HepG2 (cell line): ENCODE data around the gene CEP104. TPM values are rescaled to one million over a fixed set of nuclear protein-coding genes. Genes with fewer than 3 reads are reported as not detected.

Experiments
- BRD4 ChIP-seq: sonication (generic); formaldehyde crosslinking; IDR thresholded peaks from 2 replicates; pipeline ENCODE4 v1.4.0; 2020; ENCODE audit warnings: missing genetic modification reagents
- CCDC6 ChIP-seq: sonication (generic); formaldehyde crosslinking; IDR thresholded peaks from 2 replicates; pipeline ENCODE4 v1.8.1; 2022; ENCODE audit warnings: mild to moderate bottlenecking, missing genetic modification reagents, moderate library complexity
- E2F5 ChIP-seq: sonication (generic); formaldehyde crosslinking; conservative IDR thresholded peaks from 2 replicates; pipeline ENCODE4 v1.4.0; 2020; ENCODE audit warnings: missing genetic modification reagents
- GATAD1 ChIP-seq: IDR thresholded peaks from 2 replicates; pipeline ENCODE4 v1.6.1; 2016; ENCODE audit warnings: missing genetic modification reagents, missing compliant biosample characterization
- MLXIP ChIP-seq: sonication (generic); formaldehyde crosslinking; IDR thresholded peaks from 2 replicates; pipeline ENCODE4 v1.9.0; 2021; ENCODE audit warnings: missing genetic modification reagents, borderline replicate concordance
- MTA3 ChIP-seq: sonication (generic); formaldehyde crosslinking; IDR thresholded peaks from 2 replicates; pipeline ENCODE4 v1.4.0; 2020; ENCODE audit warnings: missing genetic modification reagents
- NAIF1 ChIP-seq: sonication (generic); formaldehyde crosslinking; IDR thresholded peaks from 2 replicates; pipeline ENCODE4 v1.5.0; 2020; ENCODE audit warnings: mild to moderate bottlenecking, missing genetic modification reagents, borderline replicate concordance
- PPARG ChIP-seq: conservative IDR thresholded peaks from 2 replicates; pipeline ENCODE4 v1.6.1; 2016; ENCODE audit warnings: missing biosample characterization, missing genetic modification reagents
- ZEB1 ChIP-seq: IDR thresholded peaks from 2 replicates; pipeline ENCODE4 v1.6.1; 2012; ENCODE audit warnings: mild to moderate bottlenecking, low read depth, inconsistent platforms; ENCODE audit not compliant: insufficient replicate concordance
- ZNF12 ChIP-seq: sonication (generic); formaldehyde crosslinking; IDR thresholded peaks from 2 replicates; pipeline ENCODE4 v1.5.0; 2020; ENCODE audit warnings: missing genetic modification reagents
- ZNF543 ChIP-seq: sonication (generic); formaldehyde crosslinking; IDR thresholded peaks from 2 replicates; pipeline ENCODE4 v1.4.0; 2020; ENCODE audit warnings: mild to moderate bottlenecking, missing genetic modification reagents
- ZNF850 ChIP-seq: sonication (generic); formaldehyde crosslinking; conservative IDR thresholded peaks from 2 replicates; pipeline ENCODE4 v1.9.0; 2021; ENCODE audit warnings: mild to moderate bottlenecking, missing genetic modification reagents
- ZUFSP ChIP-seq: sonication (generic); formaldehyde crosslinking; IDR thresholded peaks from 2 replicates; pipeline ENCODE4 v1.9.0; 2021; ENCODE audit warnings: missing genetic modification reagents, mild to moderate bottlenecking, borderline replicate concordance
- polyA plus RNA-seq, 8 experiments: library from polyadenylated mRNA; depleted of rRNA in 3 of 8; stranded (reverse) in 7 of 8; unstranded in 1 of 8; fragments of >200 nt; fragmentation: Illumina TruSeq in 4 of 8; extraction: Trizol in 4 of 8; gene quantifications; 2 replicates each; pipeline versions ENCODE4 v1.2.1 to v1.2.3, GENCODE V29; 2011 to 2016; ENCODE audit warnings: low read depth in 4 of 8, missing spikeins in 1 of 8, mixed read lengths in 1 of 8; ENCODE audit not compliant: insufficient read depth in 1 of 8
- total RNA-seq, 5 experiments: library from RNA; depleted of rRNA; stranded (reverse); fragments of >200 nt; fragmentation: Illumina TruSeq; extraction: Trizol; gene quantifications; 2 replicates each; pipeline ENCODE4 v1.2.3, GENCODE V29; 2016; ENCODE audit warnings: low read depth in 1 of 5
- TF ChIP-seq, protein P1 (sequence below): sonication (generic); formaldehyde crosslinking; IDR thresholded peaks from 2 replicates; pipeline ENCODE4 v1.5.0; 2020; ENCODE audit warnings: mild to moderate bottlenecking, missing genetic modification reagents, borderline replicate concordance
- TF ChIP-seq, protein P2 (sequence below): sonication (generic); formaldehyde crosslinking; IDR thresholded peaks from 2 replicates; pipeline ENCODE4 v1.4.0; 2020; ENCODE audit warnings: missing genetic modification reagents

The CEP104 gene
- total and polyA plus RNA-seq, 2 of the 13 experiments (the other 11 are each of a cell fraction or from before 2014, with no cell fraction given), result 20.4 to 30.1 TPM

DNA sequence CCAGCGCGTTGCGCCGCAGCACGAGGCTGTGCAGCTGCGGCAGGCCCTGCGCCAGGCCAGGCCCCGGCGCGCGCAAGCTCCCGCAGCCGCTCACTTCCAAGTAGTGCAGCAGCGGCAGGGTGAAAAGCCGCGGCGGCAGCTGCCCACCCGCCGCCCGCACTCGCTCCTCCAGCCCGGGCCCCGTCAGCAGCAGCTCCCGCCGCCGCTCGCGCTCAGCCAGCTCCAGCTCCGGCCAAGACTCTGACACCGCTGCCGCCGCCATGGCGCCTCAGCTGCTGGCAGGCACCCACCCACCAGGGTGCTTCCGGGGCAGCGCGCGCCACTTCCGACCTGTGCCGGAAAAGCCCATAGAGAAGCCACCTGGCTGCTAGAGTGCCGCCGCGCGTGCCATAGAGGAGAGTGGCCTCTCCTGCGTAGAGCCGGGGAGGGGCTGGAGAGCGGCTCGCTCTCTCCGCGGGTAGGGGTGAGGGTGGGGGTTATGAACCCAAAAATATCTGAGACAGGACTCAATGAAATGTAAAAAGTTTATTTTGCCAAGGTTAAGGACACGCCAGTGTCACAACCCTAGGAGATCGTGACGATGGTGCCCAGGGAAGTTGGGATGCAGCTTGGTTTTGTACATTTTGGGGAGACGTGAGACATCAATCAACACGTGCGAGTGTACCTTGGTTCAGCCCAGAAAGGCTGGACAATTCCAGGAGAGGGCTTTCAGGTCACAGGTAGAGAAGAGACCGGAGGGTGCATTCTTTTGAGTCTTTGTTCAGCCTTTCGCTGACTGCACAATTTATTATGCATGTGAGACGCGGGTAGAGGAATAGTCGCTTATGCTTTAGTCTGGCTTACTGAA lies 60.6 kb downstream of the CEP104 start, which contains the start of gene LRRC47 (continued):
- TF ChIP-seq, protein P1, sequence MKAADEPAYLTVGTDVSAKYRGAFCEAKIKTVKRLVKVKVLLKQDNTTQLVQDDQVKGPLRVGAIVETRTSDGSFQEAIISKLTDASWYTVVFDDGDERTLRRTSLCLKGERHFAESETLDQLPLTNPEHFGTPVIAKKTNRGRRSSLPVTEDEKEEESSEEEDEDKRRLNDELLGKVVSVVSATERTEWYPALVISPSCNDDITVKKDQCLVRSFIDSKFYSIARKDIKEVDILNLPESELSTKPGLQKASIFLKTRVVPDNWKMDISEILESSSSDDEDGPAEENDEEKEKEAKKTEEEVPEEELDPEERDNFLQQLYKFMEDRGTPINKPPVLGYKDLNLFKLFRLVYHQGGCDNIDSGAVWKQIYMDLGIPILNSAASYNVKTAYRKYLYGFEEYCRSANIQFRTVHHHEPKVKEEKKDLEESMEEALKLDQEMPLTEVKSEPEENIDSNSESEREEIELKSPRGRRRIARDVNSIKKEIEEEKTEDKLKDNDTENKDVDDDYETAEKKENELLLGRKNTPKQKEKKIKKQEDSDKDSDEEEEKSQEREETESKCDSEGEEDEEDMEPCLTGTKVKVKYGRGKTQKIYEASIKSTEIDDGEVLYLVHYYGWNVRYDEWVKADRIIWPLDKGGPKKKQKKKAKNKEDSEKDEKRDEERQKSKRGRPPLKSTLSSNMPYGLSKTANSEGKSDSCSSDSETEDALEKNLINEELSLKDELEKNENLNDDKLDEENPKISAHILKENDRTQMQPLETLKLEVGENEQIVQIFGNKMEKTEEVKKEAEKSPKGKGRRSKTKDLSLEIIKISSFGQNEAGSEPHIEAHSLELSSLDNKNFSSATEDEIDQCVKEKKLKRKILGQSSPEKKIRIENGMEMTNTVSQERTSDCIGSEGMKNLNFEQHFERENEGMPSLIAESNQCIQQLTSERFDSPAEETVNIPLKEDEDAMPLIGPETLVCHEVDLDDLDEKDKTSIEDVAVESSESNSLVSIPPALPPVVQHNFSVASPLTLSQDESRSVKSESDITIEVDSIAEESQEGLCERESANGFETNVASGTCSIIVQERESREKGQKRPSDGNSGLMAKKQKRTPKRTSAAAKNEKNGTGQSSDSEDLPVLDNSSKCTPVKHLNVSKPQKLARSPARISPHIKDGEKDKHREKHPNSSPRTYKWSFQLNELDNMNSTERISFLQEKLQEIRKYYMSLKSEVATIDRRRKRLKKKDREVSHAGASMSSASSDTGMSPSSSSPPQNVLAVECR, result peak; percentile 95; the same call in 1 of the 2 replicates
- no peak for TF ChIP-seq MLXIP (CRISPR knock-in tag)
- TF ChIP-seq ZNF850 (CRISPR knock-in tag), result 0 out of 2 replicates have a peak, but pooled peaks have one; percentile 13
- peak; percentile 20; the same call in 1 of the 2 replicates for TF ChIP-seq CCDC6
- TF ChIP-seq PPARG (CRISPR knock-in tag), result 0 out of 2 replicates have a peak, but pooled peaks have one; percentile 28
- TF ChIP-seq ZUFSP, result no peak
- 0 out of 2 replicates have a peak, but pooled peaks have one; percentile 35 for TF ChIP-seq NAIF1 (CRISPR knock-in tag)
- TF ChIP-seq ZNF12 (CRISPR knock-in tag), result 0 out of 2 replicates have a peak, but pooled peaks have one; percentile 48
- TF ChIP-seq ZEB1, result no peak
- TF ChIP-seq MTA3 (CRISPR knock-in tag), result no peak
- peak; percentile 48; the same call in 1 of the 2 replicates for TF ChIP-seq ZNF543 (CRISPR knock-in tag)
- TF ChIP-seq E2F5 (CRISPR knock-in tag), result 0 out of 2 replicates have a peak, but pooled peaks have one; percentile 35
- TF ChIP-seq BRD4 (CRISPR knock-in tag), result no peak
- TF ChIP-seq GATAD1 (CRISPR knock-in tag), result peak; percentile 97
- TF ChIP-seq, protein P2, sequence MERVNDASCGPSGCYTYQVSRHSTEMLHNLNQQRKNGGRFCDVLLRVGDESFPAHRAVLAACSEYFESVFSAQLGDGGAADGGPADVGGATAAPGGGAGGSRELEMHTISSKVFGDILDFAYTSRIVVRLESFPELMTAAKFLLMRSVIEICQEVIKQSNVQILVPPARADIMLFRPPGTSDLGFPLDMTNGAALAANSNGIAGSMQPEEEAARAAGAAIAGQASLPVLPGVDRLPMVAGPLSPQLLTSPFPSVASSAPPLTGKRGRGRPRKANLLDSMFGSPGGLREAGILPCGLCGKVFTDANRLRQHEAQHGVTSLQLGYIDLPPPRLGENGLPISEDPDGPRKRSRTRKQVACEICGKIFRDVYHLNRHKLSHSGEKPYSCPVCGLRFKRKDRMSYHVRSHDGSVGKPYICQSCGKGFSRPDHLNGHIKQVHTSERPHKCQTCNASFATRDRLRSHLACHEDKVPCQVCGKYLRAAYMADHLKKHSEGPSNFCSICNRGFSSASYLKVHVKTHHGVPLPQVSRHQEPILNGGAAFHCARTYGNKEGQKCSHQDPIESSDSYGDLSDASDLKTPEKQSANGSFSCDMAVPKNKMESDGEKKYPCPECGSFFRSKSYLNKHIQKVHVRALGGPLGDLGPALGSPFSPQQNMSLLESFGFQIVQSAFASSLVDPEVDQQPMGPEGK (CRISPR knock-in tag), result peak; percentile 83
